ENCODE data around the gene CHRM5. TPM values are rescaled to one million over a fixed set of nuclear protein-coding genes. Genes with fewer than 3 reads are reported as not detected.

The CHRM5 gene
- polyA plus RNA-seq, 1 experiment: 0.04 TPM

DNA sequence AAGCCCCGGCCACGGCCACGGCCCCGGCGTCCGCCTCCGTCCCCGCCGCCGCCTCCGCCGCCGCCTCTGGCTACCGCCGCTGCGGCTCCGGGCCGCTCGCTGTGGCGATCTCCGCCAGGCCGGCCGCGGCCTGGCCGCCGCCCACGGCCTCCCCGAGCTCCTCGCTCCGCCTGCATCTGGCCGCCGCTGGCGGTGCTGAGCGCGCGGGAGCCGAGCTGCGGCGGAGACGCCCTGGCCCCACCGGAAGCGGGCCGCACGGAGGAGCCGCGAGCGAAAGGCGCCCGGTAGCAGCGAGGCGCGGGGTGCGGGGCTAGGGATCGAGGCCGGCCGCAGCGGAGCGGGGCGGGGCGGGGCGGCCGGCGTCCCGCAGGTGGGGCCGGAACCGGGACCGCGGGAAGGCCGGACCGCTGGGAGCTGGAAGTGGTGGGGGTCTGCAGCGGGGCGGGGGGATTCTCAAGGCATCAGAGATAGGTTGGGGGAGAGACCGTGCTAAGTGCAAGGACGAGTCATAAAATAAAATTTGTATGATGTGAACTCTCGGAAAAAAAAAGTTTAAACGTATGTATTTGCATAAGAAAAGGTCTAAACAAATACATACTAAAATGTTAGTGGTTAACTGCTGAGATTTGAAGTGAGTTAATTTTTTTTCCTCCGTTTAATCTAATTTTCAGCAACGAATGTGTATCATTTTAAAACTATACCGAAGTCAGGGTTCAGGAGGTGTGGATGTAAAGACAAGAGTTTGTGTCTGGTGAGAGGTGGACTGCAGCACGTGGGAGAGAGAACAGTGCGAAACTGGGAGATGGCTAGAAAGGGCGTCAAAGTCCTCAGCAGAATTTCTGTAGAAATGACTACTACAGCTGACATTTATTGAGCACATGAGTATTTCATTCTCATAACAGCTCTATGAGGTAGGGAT is 70.8 kb downstream of the CHRM5 start, which contains the start of gene AVEN:
Gene AVEN (minus strand): TSS at position 334 of the 919 bp plus-strand sequence. CDS start 158 bp downstream, at position 176.
- TF ChIP-seq, protein P1, sequence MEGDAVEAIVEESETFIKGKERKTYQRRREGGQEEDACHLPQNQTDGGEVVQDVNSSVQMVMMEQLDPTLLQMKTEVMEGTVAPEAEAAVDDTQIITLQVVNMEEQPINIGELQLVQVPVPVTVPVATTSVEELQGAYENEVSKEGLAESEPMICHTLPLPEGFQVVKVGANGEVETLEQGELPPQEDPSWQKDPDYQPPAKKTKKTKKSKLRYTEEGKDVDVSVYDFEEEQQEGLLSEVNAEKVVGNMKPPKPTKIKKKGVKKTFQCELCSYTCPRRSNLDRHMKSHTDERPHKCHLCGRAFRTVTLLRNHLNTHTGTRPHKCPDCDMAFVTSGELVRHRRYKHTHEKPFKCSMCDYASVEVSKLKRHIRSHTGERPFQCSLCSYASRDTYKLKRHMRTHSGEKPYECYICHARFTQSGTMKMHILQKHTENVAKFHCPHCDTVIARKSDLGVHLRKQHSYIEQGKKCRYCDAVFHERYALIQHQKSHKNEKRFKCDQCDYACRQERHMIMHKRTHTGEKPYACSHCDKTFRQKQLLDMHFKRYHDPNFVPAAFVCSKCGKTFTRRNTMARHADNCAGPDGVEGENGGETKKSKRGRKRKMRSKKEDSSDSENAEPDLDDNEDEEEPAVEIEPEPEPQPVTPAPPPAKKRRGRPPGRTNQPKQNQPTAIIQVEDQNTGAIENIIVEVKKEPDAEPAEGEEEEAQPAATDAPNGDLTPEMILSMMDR (IDR thresholded peaks at IDR 0.05; ENCODE audit: insufficient read depth, low read depth, low read length): no peak
- Histone ChIP-seq H3K27me3 (ENCODE audit: control insufficient read depth, insufficient read depth, low read length) (no peaks in the 10 kb centered on the region), H3K4me3 (ENCODE audit: low read depth, low read length) (peak within 1 kb of the TSS; percentile 91), H3K36me3 (ENCODE audit: control insufficient read depth, insufficient read depth, low read length) (no peaks in the 10 kb centered on the region)
- POLR2A ChIA-PET: no interaction called here
- no peak for DNase-seq (ENCODE audit: low read depth)
- CTCF ChIA-PET: no interaction called here

DNA sequence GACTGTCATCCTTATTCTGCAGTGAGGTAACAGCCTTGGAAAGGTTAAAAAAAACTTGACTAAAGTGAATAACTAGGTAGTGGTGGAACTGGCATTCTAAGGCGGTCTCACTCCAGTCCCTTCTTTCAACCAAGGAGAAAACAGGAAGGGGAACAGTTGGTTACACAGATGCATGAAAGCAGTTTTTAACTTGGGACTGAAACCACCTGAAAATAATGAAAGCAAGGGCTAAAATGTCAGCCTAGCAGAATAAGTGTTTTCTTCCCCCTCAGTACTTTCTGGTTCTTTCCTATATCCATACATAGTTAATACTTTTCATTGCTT is 71.5 kb downstream of the CHRM5 start:
- TF ChIP-seq, protein P1 (IDR thresholded peaks at IDR 0.05; ENCODE audit: insufficient read depth, low read depth, low read length): no peak
- Histone ChIP-seq H3K36me3 (ENCODE audit: control insufficient read depth, insufficient read depth, low read length) (no peaks in the 10 kb centered on the region), H3K27me3 (ENCODE audit: control insufficient read depth, insufficient read depth, low read length) (no peaks in the 10 kb centered on the region), H3K4me3 (ENCODE audit: low read depth, low read length) (peak overlapping the region; percentile 91)
- no peak for DNase-seq (ENCODE audit: low read depth)
- POLR2A ChIA-PET: no interaction called here
- CTCF ChIA-PET: interaction anchor here (0.6 kb wide), 1 partner anchor 56 kb away, joined by 4 read pairs; no protein-coding TSS in a partner anchor

DNA sequence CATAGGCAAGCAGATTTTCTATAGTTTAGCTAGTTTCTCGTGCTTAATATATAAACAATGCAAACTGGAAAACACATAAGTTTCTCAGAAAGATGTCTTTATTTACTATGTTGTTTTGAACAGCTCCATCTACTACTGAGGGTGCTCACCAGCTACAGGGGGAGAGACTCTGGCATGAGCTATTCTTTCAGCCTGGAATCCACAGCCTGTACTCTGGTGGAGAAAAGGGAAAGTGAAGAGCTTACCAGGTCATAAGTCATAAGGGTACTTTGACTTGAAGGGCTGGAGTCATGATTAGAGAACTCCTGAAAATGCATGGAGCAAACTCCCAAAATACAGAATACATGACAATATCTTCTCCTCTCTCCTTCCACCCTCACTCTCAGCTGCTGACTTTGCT is 75.1 kb downstream of the CHRM5 start:
- no peak overlapping the region for H3K4me3 ChIP-seq (ENCODE audit: low read depth, low read length)
- H3K36me3 ChIP-seq (ENCODE audit: control insufficient read depth, insufficient read depth, low read length): no peaks in the 10 kb centered on the region
- POLR2A ChIA-PET: no interaction called here
- no peak for DNase-seq (ENCODE audit: low read depth)
- H3K27me3 ChIP-seq (ENCODE audit: control insufficient read depth, insufficient read depth, low read length): no peaks in the 10 kb centered on the region
- TF ChIP-seq, protein P1 (IDR thresholded peaks at IDR 0.05; ENCODE audit: insufficient read depth, low read depth, low read length): no peak
- CTCF ChIA-PET: interaction anchor here (1.1 kb wide), 1 partner anchor 19 kb away, joined by 3 read pairs; no protein-coding TSS in a partner anchor

DNA sequence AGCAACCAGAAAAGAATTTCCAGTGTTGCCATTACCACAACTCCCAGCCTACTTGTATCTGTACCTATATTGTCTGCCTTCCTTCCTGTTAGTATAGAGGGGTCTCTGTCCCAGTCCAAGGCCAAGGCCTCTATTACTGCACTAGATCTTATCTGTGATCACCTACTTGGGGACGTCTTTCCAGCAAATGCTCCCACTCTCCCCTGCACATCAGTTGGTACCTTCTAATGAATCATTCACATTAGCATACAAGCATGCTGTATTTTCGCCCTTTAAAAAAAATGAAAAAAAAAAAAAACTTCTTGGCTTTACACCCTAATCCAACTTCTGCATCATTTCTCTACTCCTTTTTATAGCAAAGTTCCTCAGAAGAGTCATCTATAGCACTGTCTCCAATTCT is 75.5 kb downstream of the CHRM5 start:
- H3K36me3 ChIP-seq (ENCODE audit: control insufficient read depth, insufficient read depth, low read length): no peaks in the 10 kb centered on the region
- POLR2A ChIA-PET: no interaction called here
- CTCF ChIA-PET: interaction anchor here (1.1 kb wide), 1 partner anchor 19 kb away, joined by 3 read pairs; no protein-coding TSS in a partner anchor
- TF ChIP-seq, protein P1 (IDR thresholded peaks at IDR 0.05; ENCODE audit: insufficient read depth, low read depth, low read length): no peak
- no peak for DNase-seq (ENCODE audit: low read depth)
- H3K27me3 ChIP-seq (ENCODE audit: control insufficient read depth, insufficient read depth, low read length): no peaks in the 10 kb centered on the region
- H3K4me3 ChIP-seq (ENCODE audit: low read depth, low read length): no peak overlapping the region

DNA sequence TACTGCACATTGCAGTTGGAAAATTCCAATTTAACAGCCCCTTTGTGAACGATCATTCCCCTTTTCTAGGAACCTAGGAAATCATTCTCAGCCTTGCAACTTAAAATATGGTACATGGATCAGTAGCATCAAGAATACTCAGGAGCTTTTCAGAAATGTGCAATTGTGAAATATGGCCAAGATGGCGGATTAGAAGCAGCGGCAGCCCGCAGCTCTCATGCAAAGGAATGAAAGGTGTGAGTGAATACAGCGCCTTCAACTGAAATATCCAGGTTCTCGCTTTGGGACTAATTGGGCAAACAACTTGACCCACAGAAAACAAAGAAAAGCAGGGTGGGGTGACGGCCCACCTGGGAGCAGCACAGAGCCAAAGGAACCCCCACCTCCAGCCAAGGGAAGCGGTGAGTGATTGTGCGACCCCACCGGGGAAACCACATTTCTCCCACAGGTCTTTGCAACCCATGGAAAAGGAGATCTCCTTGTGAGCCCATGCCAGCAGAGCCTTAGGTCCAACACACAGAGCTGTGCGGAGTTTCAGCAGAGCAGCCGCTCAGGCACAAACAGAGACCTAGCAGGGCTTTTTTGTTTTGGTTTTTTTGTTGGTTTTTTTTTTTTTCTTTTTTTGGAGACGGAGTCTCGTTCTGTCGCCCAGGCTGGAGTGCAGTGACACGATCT is 78.3 kb downstream of the CHRM5 start:
- ChIA-PET CTCF (interaction anchor here (1.1 to 1.7 kb wide), 2 partner anchors 15 to 61 kb away, joined by 4 to 5 read pairs; no protein-coding TSS in a partner anchor), POLR2A (no interaction called here)
- Histone ChIP-seq H3K27me3 (ENCODE audit: control insufficient read depth, insufficient read depth, low read length) (no peaks in the 10 kb centered on the region), H3K36me3 (ENCODE audit: control insufficient read depth, insufficient read depth, low read length) (no peaks in the 10 kb centered on the region), H3K4me3 (ENCODE audit: low read depth, low read length) (no peak overlapping the region)
- TF ChIP-seq, protein P1 (IDR thresholded peaks at IDR 0.05; ENCODE audit: insufficient read depth, low read depth, low read length): no peak
- DNase-seq (ENCODE audit: low read depth): no peak

All from BJ (cell line).